Measurements from ENCODE around the gene CETP. TPM values are rescaled to one million over a fixed set of nuclear protein-coding genes. Genes with fewer than 3 reads are reported as not detected.

The CETP gene
- total and polyA plus RNA-seq, 2 of the 8 experiments (the other 6 are each of a cell fraction or from before 2014, with no cell fraction given), result not detected

GRCh38 chr16:56938664-56939513 lies 22.9 kb upstream of the CETP start:
- no peak overlapping the region for H2BK15ac ChIP-seq (ENCODE audit: low read length)
- H2BK120ac ChIP-seq (replicated peaks; ENCODE audit: low read depth, low read length), result no peak overlapping the region
- no peak overlapping the region for H3K14ac ChIP-seq (ENCODE audit: insufficient read length)
- H3K4ac ChIP-seq (replicated peaks; ENCODE audit: insufficient read length, low read depth, low read length), result no peak overlapping the region
- peaks cover 0 to 18% of the 10 kb centered on the region in 2 experiments; a peak in 2 of 4 replicates for H3K79me2 ChIP-seq (ENCODE audit: control insufficient read depth in 1 of 2, insufficient read depth in 2 of 2, low read length in 2 of 2)
- H3K4me2 ChIP-seq (ENCODE audit: insufficient read depth in 1 of 2, low read depth in 2 of 2, low read length in 2 of 2), result no peak overlapping the region
- H3K4me3 ChIP-seq (ENCODE audit: extremely low read depth in 1 of 4, insufficient read depth in 2 of 4, low read depth in 3 of 4, low read length in 4 of 4), result no peak overlapping the region
- peaks cover 17 to 86% (median 66%) of the 10 kb centered on the region in 4 experiments for H3K36me3 ChIP-seq (ENCODE audit: control insufficient read depth in 2 of 4, insufficient read depth in 4 of 4, low read length in 3 of 4)
- no peak overlapping the region for H2BK20ac ChIP-seq (ENCODE audit: low read length)
- peaks cover 0 to 5% of the 10 kb centered on the region in 2 experiments for H4K20me1 ChIP-seq (replicated peaks in 1 of 2; ENCODE audit: control insufficient read depth in 1 of 2, insufficient read depth in 2 of 2, low read length in 2 of 2)
- H3K56ac ChIP-seq (replicated peaks; ENCODE audit: insufficient read length, low read depth, low read length), result no peak overlapping the region
- no peak for TF ChIP-seq KDM4A (IDR thresholded peaks at IDR 0.05; ENCODE audit: low read depth, low read length, severe bottlenecking)
- peak in 1 of 2 experiments; percentile 29; a peak in 1 of 3 replicates for TF ChIP-seq POLR2A (IDR thresholded peaks at IDR 0.05; ENCODE audit: control extremely low read depth in 1 of 2, low read depth in 2 of 2, low read length in 2 of 2)
- H3K23me2 ChIP-seq (ENCODE audit: low read depth, low read length), result no peaks in the 10 kb centered on the region
- ChIA-PET POLR2A (ENCODE audit: partially characterized antibody) (interaction anchor here (0.8 to 11.4 kb wide), 5 partner anchors 6 to 64 kb away, joined by 3 to 125 read pairs (median 4); no protein-coding TSS in a partner anchor), CTCF (ENCODE audit: partially characterized antibody) (interaction anchor here (0.6 to 1.7 kb wide), 4 partner anchors 8 to 64 kb away, joined by 3 to 5 read pairs (median 3); no protein-coding TSS in a partner anchor)
- H3K4me1 ChIP-seq (replicated peaks in 1 of 4; ENCODE audit: control insufficient read depth in 3 of 4, insufficient read depth in 4 of 4, low read length in 3 of 4), result 0 out of 7 replicates have a peak, but pooled peaks cover 0 to 4% (median 0%) of the 10 kb centered on the region in 4 experiments
- H3K27me3 ChIP-seq (replicated peaks in 1 of 4; ENCODE audit: control insufficient read depth in 3 of 4, extremely low read depth in 1 of 4, insufficient read depth in 3 of 4, low read length in 3 of 4), result no peaks in the 10 kb centered on the region
- no peak overlapping the region for H2BK12ac ChIP-seq (ENCODE audit: low read depth, low read length)
- no peak for DNase-seq (ENCODE audit: low read depth in 1 of 2, low spot score in 2 of 2)
- H2BK5ac ChIP-seq (ENCODE audit: low read depth, low read length), result no peak overlapping the region
- no peak overlapping the region for H3K18ac ChIP-seq (ENCODE audit: extremely low read depth, low read length)
- no peak overlapping the region for H2AK5ac ChIP-seq (ENCODE audit: low read depth, low read length)
- no peak overlapping the region for H4K91ac ChIP-seq (replicated peaks; ENCODE audit: insufficient read length, low read length)
- H3K27ac ChIP-seq (ENCODE audit: low read depth, low read length), result no peak overlapping the region
- no peak overlapping the region for H4K5ac ChIP-seq (ENCODE audit: insufficient read length, low read depth, low read length)
- no peak overlapping the region for H2AFZ ChIP-seq (ENCODE audit: low read length)
- 98% methylated on average over 8 of the region's 8 CpGs; no CpG with 5 or more reads in 1 of the 2 experiments for WGBS, 2 experiments (ENCODE audit: extremely low coverage in 1 of 2, insufficient coverage in 1 of 2, insufficient read length in 1 of 2, insufficient replicate concordance in 2 of 2, low coverage in 1 of 2, low lambda C conversion rate in 2 of 2, missing lambda C conversion rate in 1 of 2)
- FAIRE-seq, result no peak
- H3K23ac ChIP-seq (ENCODE audit: insufficient read length), result no peak overlapping the region
- no peaks in the 10 kb centered on the region for H3K9me3 ChIP-seq (ENCODE audit: insufficient read depth in 2 of 2, low read depth in 1 of 2, low read length in 1 of 2)
- no peak overlapping the region for H4K8ac ChIP-seq (ENCODE audit: extremely low read depth, insufficient read depth, low read length)
- no peaks in the 10 kb centered on the region for H3K79me1 ChIP-seq (ENCODE audit: low read depth, low read length)
- H3K9ac ChIP-seq (replicated peaks in 1 of 4; ENCODE audit: extremely low read depth in 1 of 4, low read depth in 3 of 4, low read length in 3 of 4), result no peak overlapping the region
